Measurements from ENCODE around the gene MAST2. TPM values are rescaled to one million over a fixed set of nuclear protein-coding genes. Genes with fewer than 3 reads are reported as not detected.
A peak's percentile ranks its signal among the peaks of the same experiment; 100 is the strongest.
"Not testable (repeated sequence)": the region's sequence is repeated elsewhere in the genome, so short reads cannot be mapped to it uniquely, and the experiment has no call there.

Gene MAST2
- 45.2 TPM for total RNA-seq

GRCh38 chr1:45803299-45803780 is at the start of gene MAST2:
Gene MAST2, plus strand, starts transcription at chr1:45803612. Its CDS starts 284 bp downstream, at chr1:45803896.
- FAIRE-seq (no peak), DNase-seq (ENCODE audit: low spot score in 2 of 2) (peak; percentile 91 to 94)

- DNase-seq (ENCODE audit: low spot score in 2 of 2) (no peak), FAIRE-seq (no peak)
Measured at GRCh38 chr1:45755697-45756096, 47.7 kb upstream of the MAST2 start.

- no peak for FAIRE-seq
Measured at GRCh38 chr1:45762291-45762690, 41.1 kb upstream of the MAST2 start.

GRCh38 chr1:45765999-45766792 is 37.2 kb upstream of the MAST2 start:
- DNase-seq (ENCODE audit: low spot score in 2 of 2) = no peak
- FAIRE-seq = no peak

More at GRCh38 chr1:45762291-45762690, 41.1 kb upstream of the MAST2 start:
- DNase-seq (ENCODE audit: low spot score in 2 of 2) = no peak

GRCh38 chr1:45767035-45767434 is 36.4 kb upstream of the MAST2 start:
- FAIRE-seq = no peak
- no peak for DNase-seq (ENCODE audit: low spot score in 2 of 2)

- no peak for FAIRE-seq
- DNase-seq (ENCODE audit: low spot score in 2 of 2) = no peak
Measured at GRCh38 chr1:45769261-45769932, 34.0 kb upstream of the MAST2 start.

GRCh38 chr1:45772971-45773370 is 30.4 kb upstream of the MAST2 start:
- DNase-seq (ENCODE audit: low spot score in 2 of 2) (no peak), FAIRE-seq (no peak)

- DNase-seq (ENCODE audit: low spot score in 2 of 2) (no peak), FAIRE-seq (no peak)
Measured at GRCh38 chr1:45775794-45776193, 27.6 kb upstream of the MAST2 start.

- DNase-seq (ENCODE audit: low spot score in 2 of 2) (no peak), FAIRE-seq (no peak)
Measured at GRCh38 chr1:45785583-45785982, 17.8 kb upstream of the MAST2 start.

GRCh38 chr1:45787905-45788304 is 15.5 kb upstream of the MAST2 start:
- FAIRE-seq = no peak

GRCh38 chr1:45789601-45790000 is 13.8 kb upstream of the MAST2 start:
- no peak for FAIRE-seq
- DNase-seq (ENCODE audit: low spot score in 2 of 2) = no peak

More at GRCh38 chr1:45787905-45788304, 15.5 kb upstream of the MAST2 start:
- DNase-seq (ENCODE audit: low spot score in 2 of 2) = no peak

GRCh38 chr1:45792744-45793143 is 10.7 kb upstream of the MAST2 start:
- FAIRE-seq = no peak
- no peak for DNase-seq (ENCODE audit: low spot score in 2 of 2)

GRCh38 chr1:45793942-45794604 is 9.3 kb upstream of the MAST2 start:
- no peak for DNase-seq (ENCODE audit: low spot score in 2 of 2)
- FAIRE-seq = no peak

GRCh38 chr1:45796381-45796780 is 7.0 kb upstream of the MAST2 start:
- no peak for DNase-seq (ENCODE audit: low spot score in 2 of 2)

GRCh38 chr1:45796946-45797345 is 6.5 kb upstream of the MAST2 start:
- DNase-seq (ENCODE audit: low spot score in 2 of 2) (no peak), FAIRE-seq (no peak)

More at GRCh38 chr1:45796381-45796780, 7.0 kb upstream of the MAST2 start:
- FAIRE-seq = no peak

- no peak for FAIRE-seq
- DNase-seq (ENCODE audit: low spot score in 2 of 2) = no peak
Measured at GRCh38 chr1:45800899-45801298, 2.5 kb upstream of the MAST2 start.

GRCh38 chr1:45802343-45803298 is 791 bp upstream of the MAST2 start:
- DNase-seq (ENCODE audit: low spot score in 2 of 2) = peak; percentile 42 to 79
- FAIRE-seq = no peak

- not testable (repeated sequence) for FAIRE-seq
- DNase-seq (ENCODE audit: low spot score in 2 of 2) = peak; percentile 28 to 48
Measured at GRCh38 chr1:45803781-45804668, 613 bp downstream of the MAST2 start.

GRCh38 chr1:45804669-45804969 is 1.2 kb downstream of the MAST2 start:
- no peak for DNase-seq (ENCODE audit: low spot score in 2 of 2)
- no peak for FAIRE-seq
